ENCODE measurements around the gene IL36RN. TPM values are rescaled to one million over a fixed set of nuclear protein-coding genes. Genes with fewer than 3 reads are reported as not detected.
A peak's percentile ranks its signal among the peaks of the same experiment; 100 is the strongest.

IL36RN gene
- total and polyA plus RNA-seq, 2 of the 13 experiments (the other 11 are each of a cell fraction or from before 2014, with no cell fraction given): not detected

DNA sequence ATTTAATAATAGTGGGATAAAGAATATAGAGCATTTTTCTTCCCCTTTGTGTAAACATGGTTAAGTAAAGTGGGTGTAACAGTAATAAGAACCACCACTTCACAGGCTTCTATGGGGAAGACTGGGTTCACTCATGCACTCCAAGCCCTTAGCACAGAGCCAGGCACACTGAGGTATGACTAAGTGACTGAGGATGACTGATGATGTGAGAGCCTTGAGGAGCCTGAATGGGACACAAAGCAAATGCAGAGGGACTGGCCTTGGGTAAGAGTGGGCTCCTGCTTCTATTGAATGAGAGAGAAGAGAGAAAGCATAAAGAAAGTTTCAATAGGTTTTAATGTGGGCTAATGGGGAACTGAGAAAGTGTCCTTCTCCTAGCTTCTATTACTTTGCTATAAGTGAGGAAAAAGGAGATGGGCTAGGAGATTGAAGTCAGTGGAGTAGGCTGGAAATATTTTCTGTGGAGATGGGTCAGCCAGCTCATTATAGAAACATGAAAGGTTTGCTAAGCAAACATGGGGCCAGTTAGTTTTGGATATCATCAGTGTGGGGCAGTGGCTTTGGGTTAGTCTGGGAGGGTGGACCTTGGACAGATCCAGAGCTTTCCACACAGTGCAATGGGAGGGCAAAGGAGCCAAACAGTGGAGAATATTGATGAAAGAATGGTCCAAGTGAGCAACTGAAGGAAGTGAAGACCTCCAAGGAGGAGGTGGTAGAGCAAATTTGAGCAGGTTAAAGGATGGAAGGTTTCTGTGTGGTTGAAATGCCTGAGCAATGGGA is 29.4 kb downstream of the IL36RN start (continued):
- TF ChIP-seq, protein P1, sequence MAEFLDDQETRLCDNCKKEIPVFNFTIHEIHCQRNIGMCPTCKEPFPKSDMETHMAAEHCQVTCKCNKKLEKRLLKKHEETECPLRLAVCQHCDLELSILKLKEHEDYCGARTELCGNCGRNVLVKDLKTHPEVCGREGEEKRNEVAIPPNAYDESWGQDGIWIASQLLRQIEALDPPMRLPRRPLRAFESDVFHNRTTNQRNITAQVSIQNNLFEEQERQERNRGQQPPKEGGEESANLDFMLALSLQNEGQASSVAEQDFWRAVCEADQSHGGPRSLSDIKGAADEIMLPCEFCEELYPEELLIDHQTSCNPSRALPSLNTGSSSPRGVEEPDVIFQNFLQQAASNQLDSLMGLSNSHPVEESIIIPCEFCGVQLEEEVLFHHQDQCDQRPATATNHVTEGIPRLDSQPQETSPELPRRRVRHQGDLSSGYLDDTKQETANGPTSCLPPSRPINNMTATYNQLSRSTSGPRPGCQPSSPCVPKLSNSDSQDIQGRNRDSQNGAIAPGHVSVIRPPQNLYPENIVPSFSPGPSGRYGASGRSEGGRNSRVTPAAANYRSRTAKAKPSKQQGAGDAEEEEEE (CRISPR knock-in tag; IDR thresholded peaks at IDR 0.05; ENCODE audit: borderline replicate concordance): no peak
- TF ChIP-seq RORA (CRISPR knock-in tag; IDR thresholded peaks at IDR 0.05) (no peak), ZNF644 (CRISPR knock-in tag; IDR thresholded peaks at IDR 0.05; ENCODE audit: low read depth) (peak; percentile 99), DPF2 (CRISPR knock-in tag; IDR thresholded peaks at IDR 0.05; ENCODE audit: borderline replicate concordance, low read depth) (peak; percentile 59; the same call in 1 of the 2 replicates), ZNF709 (CRISPR knock-in tag; IDR thresholded peaks at IDR 0.05) (no peak), ZNF772 (CRISPR knock-in tag; IDR thresholded peaks at IDR 0.05) (0 out of 2 replicates have a peak, but pooled peaks have one; percentile 58), ZKSCAN5 (CRISPR knock-in tag; IDR thresholded peaks at IDR 0.05) (no peak), ELF4 (CRISPR knock-in tag; IDR thresholded peaks at IDR 0.05; ENCODE audit: borderline replicate concordance) (no peak), HOXA3 (CRISPR knock-in tag; IDR thresholded peaks at IDR 0.05) (peak; percentile 54), GFI1 (CRISPR knock-in tag; IDR thresholded peaks at IDR 0.05; ENCODE audit: borderline replicate concordance) (0 out of 2 replicates have a peak, but pooled peaks have one; percentile 54), TBX2 (CRISPR knock-in tag; IDR thresholded peaks at IDR 0.05; ENCODE audit: borderline replicate concordance) (peak; percentile 76), HNF4A (CRISPR knock-in tag; IDR thresholded peaks at IDR 0.05) (peak; percentile 97), MTA1 (CRISPR knock-in tag; IDR thresholded peaks at IDR 0.05; ENCODE audit: borderline replicate concordance) (no peak; the same call in 1 of the 2 replicates)
- TF ChIP-seq, protein P2, sequence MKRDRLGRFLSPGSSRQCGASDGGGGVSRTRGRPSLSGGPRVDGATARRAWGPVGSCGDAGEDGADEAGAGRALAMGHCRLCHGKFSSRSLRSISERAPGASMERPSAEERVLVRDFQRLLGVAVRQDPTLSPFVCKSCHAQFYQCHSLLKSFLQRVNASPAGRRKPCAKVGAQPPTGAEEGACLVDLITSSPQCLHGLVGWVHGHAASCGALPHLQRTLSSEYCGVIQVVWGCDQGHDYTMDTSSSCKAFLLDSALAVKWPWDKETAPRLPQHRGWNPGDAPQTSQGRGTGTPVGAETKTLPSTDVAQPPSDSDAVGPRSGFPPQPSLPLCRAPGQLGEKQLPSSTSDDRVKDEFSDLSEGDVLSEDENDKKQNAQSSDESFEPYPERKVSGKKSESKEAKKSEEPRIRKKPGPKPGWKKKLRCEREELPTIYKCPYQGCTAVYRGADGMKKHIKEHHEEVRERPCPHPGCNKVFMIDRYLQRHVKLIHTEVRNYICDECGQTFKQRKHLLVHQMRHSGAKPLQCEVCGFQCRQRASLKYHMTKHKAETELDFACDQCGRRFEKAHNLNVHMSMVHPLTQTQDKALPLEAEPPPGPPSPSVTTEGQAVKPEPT (CRISPR knock-in tag; IDR thresholded peaks at IDR 0.05; ENCODE audit: low read depth): no peak
- TF ChIP-seq, protein P3, sequence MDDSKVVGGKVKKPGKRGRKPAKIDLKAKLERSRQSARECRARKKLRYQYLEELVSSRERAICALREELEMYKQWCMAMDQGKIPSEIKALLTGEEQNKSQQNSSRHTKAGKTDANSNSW (CRISPR knock-in tag; IDR thresholded peaks at IDR 0.05; ENCODE audit: borderline replicate concordance): no peak
- TF ChIP-seq, protein P4, sequence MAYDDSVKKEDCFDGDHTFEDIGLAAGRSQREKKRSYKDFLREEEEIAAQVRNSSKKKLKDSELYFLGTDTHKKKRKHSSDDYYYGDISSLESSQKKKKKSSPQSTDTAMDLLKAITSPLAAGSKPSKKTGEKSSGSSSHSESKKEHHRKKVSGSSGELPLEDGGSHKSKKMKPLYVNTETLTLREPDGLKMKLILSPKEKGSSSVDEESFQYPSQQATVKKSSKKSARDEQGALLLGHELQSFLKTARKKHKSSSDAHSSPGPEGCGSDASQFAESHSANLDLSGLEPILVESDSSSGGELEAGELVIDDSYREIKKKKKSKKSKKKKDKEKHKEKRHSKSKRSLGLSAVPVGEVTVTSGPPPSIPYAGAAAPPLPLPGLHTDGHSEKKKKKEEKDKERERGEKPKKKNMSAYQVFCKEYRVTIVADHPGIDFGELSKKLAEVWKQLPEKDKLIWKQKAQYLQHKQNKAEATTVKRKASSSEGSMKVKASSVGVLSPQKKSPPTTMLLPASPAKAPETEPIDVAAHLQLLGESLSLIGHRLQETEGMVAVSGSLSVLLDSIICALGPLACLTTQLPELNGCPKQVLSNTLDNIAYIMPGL (CRISPR knock-in tag; IDR thresholded peaks at IDR 0.05; ENCODE audit: borderline replicate concordance in 1 of 2, low read depth in 1 of 2): peak in 1 of 2 experiments; percentile 32; a peak in 1 of 4 replicates
- TF ChIP-seq, protein P5, sequence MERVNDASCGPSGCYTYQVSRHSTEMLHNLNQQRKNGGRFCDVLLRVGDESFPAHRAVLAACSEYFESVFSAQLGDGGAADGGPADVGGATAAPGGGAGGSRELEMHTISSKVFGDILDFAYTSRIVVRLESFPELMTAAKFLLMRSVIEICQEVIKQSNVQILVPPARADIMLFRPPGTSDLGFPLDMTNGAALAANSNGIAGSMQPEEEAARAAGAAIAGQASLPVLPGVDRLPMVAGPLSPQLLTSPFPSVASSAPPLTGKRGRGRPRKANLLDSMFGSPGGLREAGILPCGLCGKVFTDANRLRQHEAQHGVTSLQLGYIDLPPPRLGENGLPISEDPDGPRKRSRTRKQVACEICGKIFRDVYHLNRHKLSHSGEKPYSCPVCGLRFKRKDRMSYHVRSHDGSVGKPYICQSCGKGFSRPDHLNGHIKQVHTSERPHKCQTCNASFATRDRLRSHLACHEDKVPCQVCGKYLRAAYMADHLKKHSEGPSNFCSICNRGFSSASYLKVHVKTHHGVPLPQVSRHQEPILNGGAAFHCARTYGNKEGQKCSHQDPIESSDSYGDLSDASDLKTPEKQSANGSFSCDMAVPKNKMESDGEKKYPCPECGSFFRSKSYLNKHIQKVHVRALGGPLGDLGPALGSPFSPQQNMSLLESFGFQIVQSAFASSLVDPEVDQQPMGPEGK (CRISPR knock-in tag; IDR thresholded peaks at IDR 0.05): peak; percentile 91
- TF ChIP-seq, protein P6, sequence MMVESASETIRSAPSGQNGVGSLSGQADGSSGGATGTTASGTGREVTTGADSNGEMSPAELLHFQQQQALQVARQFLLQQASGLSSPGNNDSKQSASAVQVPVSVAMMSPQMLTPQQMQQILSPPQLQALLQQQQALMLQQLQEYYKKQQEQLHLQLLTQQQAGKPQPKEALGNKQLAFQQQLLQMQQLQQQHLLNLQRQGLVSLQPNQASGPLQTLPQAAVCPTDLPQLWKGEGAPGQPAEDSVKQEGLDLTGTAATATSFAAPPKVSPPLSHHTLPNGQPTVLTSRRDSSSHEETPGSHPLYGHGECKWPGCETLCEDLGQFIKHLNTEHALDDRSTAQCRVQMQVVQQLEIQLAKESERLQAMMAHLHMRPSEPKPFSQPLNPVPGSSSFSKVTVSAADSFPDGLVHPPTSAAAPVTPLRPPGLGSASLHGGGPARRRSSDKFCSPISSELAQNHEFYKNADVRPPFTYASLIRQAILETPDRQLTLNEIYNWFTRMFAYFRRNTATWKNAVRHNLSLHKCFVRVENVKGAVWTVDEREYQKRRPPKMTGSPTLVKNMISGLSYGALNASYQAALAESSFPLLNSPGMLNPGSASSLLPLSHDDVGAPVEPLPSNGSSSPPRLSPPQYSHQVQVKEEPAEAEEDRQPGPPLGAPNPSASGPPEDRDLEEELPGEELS (CRISPR knock-in tag; IDR thresholded peaks at IDR 0.05): peak; percentile 53; the same call in 1 of the 2 replicates

Data from HepG2 (cell line).